T-cell (primary cell): ENCODE data around the gene KLC3. TPM values are rescaled to one million over a fixed set of nuclear protein-coding genes. Genes with fewer than 3 reads are reported as not detected.

ENCODE experiments used
- ATAC-seq, 4 experiments: fragments of 200-7000 bp in 3 of 4; fragments of 150-1000 bp in 1 of 4; cut with Tn5 transposase; replicated peaks in 1 of 4; 1 replicate in 3 of 4; 2 replicates in 1 of 4; pipeline ENCODE4 v1.10.0; 2021; ENCODE audit warnings: moderate library complexity in 3 of 4, mild to moderate bottlenecking in 2 of 4, moderate number of reproducible peaks in 1 of 4
- CTCF ChIA-PET, 2 donors: fragments of 300-600 bp; sonication (Branson Sonifier 250); formaldehyde crosslinking; loops; one replicate each; lab custom pipeline; 2022; ENCODE audit warnings: antibody characterized with exemption in 2 of 2; lab: Charles Lee
- POLR2A ChIA-PET, 2 donors: fragments of 300-600 bp; sonication (Branson Sonifier 250); formaldehyde crosslinking; loops; one replicate each; lab custom pipeline; 2022; ENCODE audit warnings: antibody characterized with exemption in 2 of 2; lab: Charles Lee
- DNase-seq, 35 experiments: peaks; one replicate each; pipeline versions ENCODE4 v3.0.0 to v3.0.0-alpha.2; 2013 to 2023
- H3K27ac ChIP-seq: one replicate; pipeline ENCODE4 v1.5.1; 2013; ENCODE audit warnings: low read length
- H3K27me3 ChIP-seq, 2 experiments: replicated peaks in 1 of 2; 1 replicate in 1 of 2; 2 replicates in 1 of 2; pipeline versions ENCODE4 v1.6.1 to v1.7.0; 2013; ENCODE audit warnings: low read length in 1 of 2, mixed read lengths in 1 of 2; ENCODE audit not compliant: control insufficient read depth in 2 of 2, insufficient read depth in 2 of 2; ENCODE audit errors: extremely low read depth in 1 of 2
- H3K36me3 ChIP-seq, 2 donors: 1 replicate in 1 of 2; 2 replicates in 1 of 2; pipeline versions ENCODE4 v1.6.1 to v1.7.0; 2013; ENCODE audit warnings: low read length in 1 of 2; ENCODE audit not compliant: control insufficient read depth in 2 of 2, insufficient read depth in 1 of 2; ENCODE audit errors: extremely low read depth in 1 of 2
- H3K4me1 ChIP-seq, 2 experiments: 1 replicate in 1 of 2; 2 replicates in 1 of 2; pipeline versions ENCODE4 v1.6.1 to v1.7.0; 2013; ENCODE audit warnings: low read length in 2 of 2, mixed read lengths in 1 of 2; ENCODE audit not compliant: insufficient read depth in 2 of 2, control insufficient read depth in 1 of 2; ENCODE audit errors: extremely low read depth in 1 of 2
- H3K4me3 ChIP-seq, 2 donors: 1 replicate in 1 of 2; 2 replicates in 1 of 2; pipeline versions ENCODE4 v1.5.1 to v1.7.0; 2013; ENCODE audit warnings: mild to moderate bottlenecking in 2 of 2, low read length in 1 of 2, moderate library complexity in 1 of 2; ENCODE audit not compliant: control insufficient read depth in 1 of 2; ENCODE audit errors: extremely low read depth in 1 of 2
- H3K9me3 ChIP-seq: 2 replicates; pipeline ENCODE4 v1.7.0; 2013
- H3K27ac Mint-ChIP-seq, 2 donors: one replicate each; pipeline ENCODE4 v1.8.0; 2020 to 2021; ENCODE audit warnings: mild to moderate bottlenecking in 2 of 2, mixed read lengths in 2 of 2
- H3K27me3 Mint-ChIP-seq, 2 donors: one replicate each; pipeline ENCODE4 v1.8.0; 2021 to 2022; ENCODE audit warnings: mixed read lengths in 2 of 2
- H3K36me3 Mint-ChIP-seq: one replicate; pipeline ENCODE4 v1.8.0; 2021; ENCODE audit warnings: mixed read lengths
- H3K4me1 Mint-ChIP-seq, 3 donors: one replicate each; pipeline ENCODE4 v1.8.0; 2020 to 2022; ENCODE audit warnings: mixed read lengths in 3 of 3, mild to moderate bottlenecking in 1 of 3
- H3K4me3 Mint-ChIP-seq, 3 donors: one replicate each; pipeline ENCODE4 v1.8.0; 2020 to 2022; ENCODE audit warnings: mild to moderate bottlenecking in 3 of 3, mixed read lengths in 3 of 3, moderate library complexity in 3 of 3
- H3K9me3 Mint-ChIP-seq, 3 donors: one replicate each; pipeline ENCODE4 v1.8.0; 2020 to 2022; ENCODE audit warnings: mixed read lengths in 3 of 3
- WGBS: methylation state at CpG from one replicate; pipeline ENCODE4 v1.1.5; 2013; ENCODE audit warnings: missing lambda C conversion rate; ENCODE audit not compliant: insufficient coverage; 5-methylcytosine and 5-hydroxymethylcytosine counted together
- total RNA-seq, 35 experiments: library from RNA in 6 of 35; stranded (reverse) in 6 of 35; fragments of 120-200 nt in 1 of 35; gene quantifications; one replicate each; pipeline versions ENCODE4 v1.2.1 to v1.2.4 and lab custom pipeline; 2013 to 2026

Gene KLC3
- total RNA-seq, 5 donors from 2014 or later (not counting 1 experiment from before 2014, with no cell fraction given) = 0.35 TPM; not detected in 4

DNA sequence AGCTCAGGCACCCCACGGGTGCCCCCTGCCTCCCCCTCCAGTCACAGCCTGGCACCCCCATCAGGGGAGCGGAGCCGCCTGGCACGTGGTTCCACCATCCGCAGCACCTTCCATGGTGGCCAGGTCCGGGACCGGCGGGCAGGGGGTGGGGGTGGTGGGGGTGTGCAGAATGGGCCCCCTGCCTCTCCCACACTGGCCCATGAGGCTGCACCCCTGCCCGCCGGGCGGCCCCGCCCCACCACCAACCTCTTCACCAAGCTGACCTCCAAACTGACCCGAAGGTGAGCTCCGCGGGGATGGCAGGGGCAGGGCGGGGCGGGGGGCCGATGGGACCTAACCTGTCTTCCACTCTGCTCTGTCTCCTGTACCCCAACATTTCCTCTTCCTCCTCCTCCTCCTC is 42.9 kb upstream of the KLC3 start:
- H3K27ac ChIP-seq = no peak overlapping the region
- no peak overlapping the region for H3K4me3 Mint-ChIP-seq
- no peak overlapping the region for H3K27ac Mint-ChIP-seq
- no peaks in the 10 kb centered on the region for H3K9me3 Mint-ChIP-seq
- no peak overlapping the region for H3K4me3 ChIP-seq
- H3K36me3 Mint-ChIP-seq = peaks cover 46% of the 10 kb centered on the region
- no peaks in the 10 kb centered on the region for H3K27me3 ChIP-seq
- no peaks in the 10 kb centered on the region for H3K4me1 ChIP-seq
- H3K9me3 ChIP-seq = no peaks in the 10 kb centered on the region
- no peaks in the 10 kb centered on the region for H3K27me3 Mint-ChIP-seq
- no peaks in the 10 kb centered on the region for H3K4me1 Mint-ChIP-seq
- ATAC-seq (no peak), DNase-seq (no peak)
- ChIA-PET CTCF (no interaction called here), POLR2A (no interaction called here)
- WGBS = 100% methylated on average over 3 of the region's 18 CpGs
- H3K36me3 ChIP-seq = peaks cover 10 to 34% of the 10 kb centered on the region in 2 donors

DNA sequence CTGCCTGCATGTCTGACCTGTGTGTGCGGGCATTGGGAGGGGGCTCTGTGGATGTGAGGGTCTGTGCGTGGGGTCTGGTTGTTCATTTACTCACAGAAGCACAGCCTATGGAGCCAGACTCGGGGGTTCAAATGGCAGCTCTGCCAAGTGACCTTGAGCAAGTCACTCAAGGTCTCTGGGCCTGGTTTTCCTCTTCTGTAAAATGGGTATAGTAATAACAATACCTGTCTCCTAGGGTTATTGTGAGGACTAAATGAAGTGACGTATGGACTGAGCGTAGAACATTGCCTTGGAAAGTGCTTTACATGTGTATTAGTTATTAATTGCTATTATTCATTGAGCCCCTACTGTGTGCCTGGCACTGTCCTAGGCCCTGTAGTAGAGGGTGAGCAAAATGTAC is 42.3 kb upstream of the KLC3 start:
- Histone ChIP-seq H3K4me1 (no peaks in the 10 kb centered on the region), H3K36me3 (peaks cover 10 to 34% of the 10 kb centered on the region in 2 donors), H3K4me3 (no peak overlapping the region), H3K9me3 (no peaks in the 10 kb centered on the region), H3K27me3 (no peaks in the 10 kb centered on the region), H3K27ac (no peak overlapping the region)
- ATAC-seq (no peak), DNase-seq (no peak)
- Mint-ChIP-seq H3K27ac (no peak overlapping the region), H3K4me3 (no peak overlapping the region), H3K36me3 (peaks cover 43% of the 10 kb centered on the region), H3K4me1 (no peaks in the 10 kb centered on the region), H3K27me3 (no peaks in the 10 kb centered on the region), H3K9me3 (no peaks in the 10 kb centered on the region)
- ChIA-PET CTCF (no interaction called here), POLR2A (interaction anchor here in 1 of 2 donors (0.7 kb wide), 1 partner anchor 1330 kb away, joined by 7 read pairs; no protein-coding TSS in a partner anchor)
- 100% methylated on average over 1 of the region's 5 CpGs for WGBS

DNA sequence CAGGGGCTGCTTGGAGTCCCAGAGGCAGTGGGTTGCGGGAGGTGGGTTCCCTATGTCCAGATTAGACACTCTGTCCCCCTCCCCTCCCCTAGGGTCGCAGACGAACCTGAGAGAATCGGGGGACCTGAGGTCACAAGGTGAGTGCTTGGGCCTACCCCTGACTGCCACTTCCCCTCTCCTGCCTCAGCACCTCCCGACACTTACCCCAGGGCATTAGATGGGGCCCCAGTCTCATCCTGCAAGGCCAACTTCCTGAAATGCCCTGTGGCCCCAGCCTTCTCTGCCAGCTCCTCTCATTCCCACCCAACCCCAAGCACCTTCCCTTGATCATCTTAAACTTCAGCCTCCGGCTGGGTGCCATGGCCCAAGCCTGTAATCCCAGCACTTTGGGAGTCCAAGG is 40.8 kb upstream of the KLC3 start:
- Mint-ChIP-seq H3K27ac (no peak overlapping the region), H3K27me3 (no peaks in the 10 kb centered on the region), H3K4me1 (no peaks in the 10 kb centered on the region), H3K4me3 (no peak overlapping the region), H3K9me3 (no peaks in the 10 kb centered on the region), H3K36me3 (peaks cover 34% of the 10 kb centered on the region)
- H3K4me1 ChIP-seq = no peaks in the 10 kb centered on the region
- 96% methylated on average over 4 of the region's 6 CpGs for WGBS
- peaks cover 10 to 26% of the 10 kb centered on the region in 2 donors for H3K36me3 ChIP-seq
- no peak overlapping the region for H3K27ac ChIP-seq
- H3K27me3 ChIP-seq = no peaks in the 10 kb centered on the region
- no peaks in the 10 kb centered on the region for H3K9me3 ChIP-seq
- DNase-seq (no peak), ATAC-seq (no peak)
- ChIA-PET POLR2A (no interaction called here), CTCF (no interaction called here)
- H3K4me3 ChIP-seq = no peak overlapping the region

DNA sequence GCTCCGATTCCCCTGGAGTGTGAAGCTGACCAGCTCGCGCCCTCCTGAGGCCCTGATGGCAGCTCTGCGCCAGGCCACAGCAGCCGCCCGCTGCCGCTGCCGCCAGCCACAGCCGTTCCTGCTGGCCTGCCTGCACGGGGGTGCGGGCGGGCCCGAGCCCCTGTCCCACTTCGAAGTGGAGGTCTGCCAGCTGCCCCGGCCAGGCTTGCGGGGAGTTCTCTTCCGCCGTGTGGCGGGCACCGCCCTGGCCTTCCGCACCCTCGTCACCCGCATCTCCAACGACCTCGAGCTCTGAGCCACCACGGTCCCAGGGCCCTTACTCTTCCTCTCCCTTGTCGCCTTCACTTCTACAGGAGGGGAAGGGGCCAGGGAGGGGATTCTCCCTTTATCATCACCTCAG is 38.1 kb upstream of the KLC3 start:
- 97% methylated on average over 16 of the region's 27 CpGs for WGBS
- Mint-ChIP-seq H3K9me3 (no peaks in the 10 kb centered on the region), H3K4me1 (no peaks in the 10 kb centered on the region), H3K36me3 (peaks cover 24% of the 10 kb centered on the region), H3K4me3 (no peak overlapping the region), H3K27me3 (no peaks in the 10 kb centered on the region), H3K27ac (no peak overlapping the region)
- POLR2A ChIA-PET = no interaction called here
- CTCF ChIA-PET = no interaction called here
- ATAC-seq = no peak
- no peak overlapping the region for H3K27ac ChIP-seq
- H3K4me1 ChIP-seq = no peaks in the 10 kb centered on the region
- H3K4me3 ChIP-seq = no peak overlapping the region
- DNase-seq = no peak
- H3K9me3 ChIP-seq = no peaks in the 10 kb centered on the region
- peaks cover 0 to 2% of the 10 kb centered on the region in 2 experiments for H3K27me3 ChIP-seq
- H3K36me3 ChIP-seq = peaks cover 7 to 12% of the 10 kb centered on the region in 2 donors

DNA sequence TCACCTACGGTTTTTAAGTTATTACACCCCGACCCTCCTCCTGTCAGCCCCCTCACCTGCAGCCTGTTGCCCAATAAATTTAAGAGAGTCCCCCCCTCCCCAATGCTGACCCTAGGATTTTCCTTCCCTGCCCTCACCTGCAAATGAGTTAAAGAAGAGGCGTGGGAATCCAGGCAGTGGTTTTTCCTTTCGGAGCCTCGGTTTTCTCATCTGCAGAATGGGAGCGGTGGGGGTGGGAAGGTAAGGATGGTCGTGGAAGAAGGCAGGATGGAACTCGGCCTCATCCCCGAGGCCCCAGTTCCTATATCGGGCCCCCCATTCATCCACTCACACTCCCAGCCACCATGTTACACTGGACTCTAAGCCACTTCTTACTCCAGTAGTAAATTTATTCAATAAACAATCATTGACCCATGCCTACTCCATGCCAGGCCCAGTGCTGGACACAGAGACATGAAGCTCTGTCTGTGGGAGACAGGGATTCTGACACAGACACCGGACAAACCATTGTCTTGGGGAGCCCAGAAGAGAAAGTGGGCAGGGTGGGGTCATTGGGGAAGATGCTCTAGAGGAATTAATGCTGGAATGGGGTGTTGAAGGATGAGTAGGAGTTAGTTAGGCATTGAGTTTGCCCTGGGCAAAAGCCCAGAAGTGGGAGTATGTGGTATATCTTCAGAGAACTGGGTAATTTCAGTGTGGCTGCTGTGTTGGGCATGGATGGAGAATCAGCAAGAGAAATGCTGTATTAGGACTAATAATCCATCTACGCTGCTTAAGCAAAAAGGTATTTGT is 37.1 kb upstream of the KLC3 start:
- WGBS = 92% methylated on average over 3 of the region's 12 CpGs
- no peaks in the 10 kb centered on the region for H3K4me1 ChIP-seq
- Mint-ChIP-seq H3K9me3 (no peaks in the 10 kb centered on the region), H3K4me1 (no peaks in the 10 kb centered on the region), H3K27me3 (no peaks in the 10 kb centered on the region), H3K36me3 (peaks cover 18% of the 10 kb centered on the region), H3K27ac (no peak overlapping the region), H3K4me3 (no peak overlapping the region)
- ChIA-PET POLR2A (no interaction called here), CTCF (no interaction called here)
- H3K27ac ChIP-seq = no peak overlapping the region
- H3K27me3 ChIP-seq = peaks cover 0 to 3% of the 10 kb centered on the region in 2 experiments
- ATAC-seq (no peak), DNase-seq (no peak)
- peaks cover 5 to 7% of the 10 kb centered on the region in 2 donors for H3K36me3 ChIP-seq
- H3K9me3 ChIP-seq = no peaks in the 10 kb centered on the region
- no peak overlapping the region for H3K4me3 ChIP-seq

DNA sequence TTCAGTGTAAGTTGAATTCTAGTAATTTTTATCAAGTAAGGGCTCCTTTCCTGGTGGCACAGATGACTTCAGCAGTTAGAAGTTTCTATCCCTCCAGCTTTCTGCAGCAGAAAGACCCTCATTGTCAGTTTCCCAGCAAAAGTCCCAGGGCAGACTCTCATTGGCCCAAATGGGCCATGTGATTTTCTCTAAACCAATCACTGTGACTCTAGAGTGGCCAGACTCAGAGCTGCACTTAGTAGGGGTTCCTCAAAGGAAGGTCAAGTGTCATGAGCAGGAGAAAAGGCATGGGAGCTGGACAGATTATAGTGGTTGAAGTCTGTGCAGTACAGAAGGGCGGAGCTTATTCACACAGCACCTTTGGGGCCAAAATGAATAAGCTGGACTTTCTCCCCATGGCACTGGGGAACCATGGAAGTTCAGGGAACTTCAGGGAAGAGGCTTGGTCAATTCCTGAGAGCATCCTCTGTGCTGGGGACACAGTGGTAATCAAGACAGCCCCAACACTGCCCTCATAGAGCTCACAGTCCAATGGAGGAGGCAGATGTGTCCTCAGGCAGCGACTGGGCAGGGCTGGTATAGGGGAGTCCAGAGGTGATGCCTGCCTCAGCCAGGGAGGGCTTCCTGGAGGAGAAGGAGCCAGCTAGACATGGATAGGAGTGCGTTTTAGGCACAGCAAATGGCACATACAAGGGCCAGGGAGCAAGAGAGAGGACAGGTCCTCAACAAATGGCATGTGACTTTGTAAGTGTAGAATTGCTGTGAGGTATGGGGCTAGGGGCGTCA is 36.2 kb upstream of the KLC3 start:
- H3K4me3 ChIP-seq = no peak overlapping the region
- Mint-ChIP-seq H3K9me3 (no peaks in the 10 kb centered on the region), H3K4me1 (no peaks in the 10 kb centered on the region), H3K27ac (no peak overlapping the region), H3K4me3 (no peak overlapping the region), H3K27me3 (peaks cover 0 to 3% of the 10 kb centered on the region in 2 donors), H3K36me3 (peaks cover 11% of the 10 kb centered on the region)
- H3K27ac ChIP-seq = no peak overlapping the region
- no peak for ATAC-seq
- WGBS = 70% methylated on average over 2 of the region's 4 CpGs
- no peak for DNase-seq
- H3K27me3 ChIP-seq = peaks cover 0 to 3% of the 10 kb centered on the region in 2 experiments
- H3K4me1 ChIP-seq = no peaks in the 10 kb centered on the region
- POLR2A ChIA-PET = no interaction called here
- peaks cover 2 to 6% of the 10 kb centered on the region in 2 donors for H3K36me3 ChIP-seq
- no peaks in the 10 kb centered on the region for H3K9me3 ChIP-seq
- CTCF ChIA-PET = interaction anchor here in 1 of 2 donors (0.6 kb wide), 1 partner anchor 62 kb away, joined by 3 read pairs; no protein-coding TSS in a partner anchor
